ENCODE data around the gene RTBDN.
"Not testable (repeated sequence)": the region's sequence is repeated elsewhere in the genome, so short reads cannot be mapped to it uniquely, and the experiment has no call there.

The RTBDN gene

DNA sequence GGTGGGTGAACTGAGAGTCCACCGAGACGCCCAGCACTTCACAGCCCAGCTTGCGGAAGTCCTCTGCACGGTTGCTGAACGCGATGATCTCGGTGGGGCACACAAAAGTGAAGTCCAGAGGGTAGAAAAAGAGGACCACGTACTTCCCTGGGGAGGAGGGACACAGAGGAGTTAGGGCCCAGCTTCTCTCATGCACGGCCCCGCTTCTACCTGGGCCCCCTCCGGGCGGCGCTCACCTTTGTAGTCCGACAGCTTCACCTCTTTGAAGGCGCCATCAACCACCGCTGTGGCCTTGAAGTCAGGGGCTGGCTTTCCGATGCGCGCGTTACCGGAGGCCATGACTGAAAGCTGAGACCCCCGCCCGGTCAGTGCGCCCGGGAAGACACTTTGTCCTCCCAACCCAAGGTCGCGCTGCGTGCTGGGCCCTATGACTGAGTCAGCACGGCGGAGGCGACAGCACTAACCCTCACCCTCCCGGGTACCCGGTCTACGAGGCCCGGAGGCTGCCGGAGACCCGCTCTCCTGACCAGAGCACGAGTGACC, 33.4 kb downstream of the RTBDN start:
- H3K36me3 ChIP-seq: peaks cover 42% of the 10 kb centered on the region
- peak overlapping the region; percentile 92 for H3K27ac ChIP-seq
- no peaks in the 10 kb centered on the region for H3K9me3 ChIP-seq (ENCODE audit: severe bottlenecking)
- peak overlapping the region; percentile 86 for H3K4me3 ChIP-seq (ENCODE audit: low read depth, low read length)
- no peaks in the 10 kb centered on the region for H3K27me3 ChIP-seq (ENCODE audit: insufficient read depth, low read depth, severe bottlenecking)
- DNase-seq: no peak
- TF ChIP-seq, protein P1, sequence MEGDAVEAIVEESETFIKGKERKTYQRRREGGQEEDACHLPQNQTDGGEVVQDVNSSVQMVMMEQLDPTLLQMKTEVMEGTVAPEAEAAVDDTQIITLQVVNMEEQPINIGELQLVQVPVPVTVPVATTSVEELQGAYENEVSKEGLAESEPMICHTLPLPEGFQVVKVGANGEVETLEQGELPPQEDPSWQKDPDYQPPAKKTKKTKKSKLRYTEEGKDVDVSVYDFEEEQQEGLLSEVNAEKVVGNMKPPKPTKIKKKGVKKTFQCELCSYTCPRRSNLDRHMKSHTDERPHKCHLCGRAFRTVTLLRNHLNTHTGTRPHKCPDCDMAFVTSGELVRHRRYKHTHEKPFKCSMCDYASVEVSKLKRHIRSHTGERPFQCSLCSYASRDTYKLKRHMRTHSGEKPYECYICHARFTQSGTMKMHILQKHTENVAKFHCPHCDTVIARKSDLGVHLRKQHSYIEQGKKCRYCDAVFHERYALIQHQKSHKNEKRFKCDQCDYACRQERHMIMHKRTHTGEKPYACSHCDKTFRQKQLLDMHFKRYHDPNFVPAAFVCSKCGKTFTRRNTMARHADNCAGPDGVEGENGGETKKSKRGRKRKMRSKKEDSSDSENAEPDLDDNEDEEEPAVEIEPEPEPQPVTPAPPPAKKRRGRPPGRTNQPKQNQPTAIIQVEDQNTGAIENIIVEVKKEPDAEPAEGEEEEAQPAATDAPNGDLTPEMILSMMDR (IDR thresholded peaks at IDR 0.05; ENCODE audit: low read depth, low read length): no peak

DNA sequence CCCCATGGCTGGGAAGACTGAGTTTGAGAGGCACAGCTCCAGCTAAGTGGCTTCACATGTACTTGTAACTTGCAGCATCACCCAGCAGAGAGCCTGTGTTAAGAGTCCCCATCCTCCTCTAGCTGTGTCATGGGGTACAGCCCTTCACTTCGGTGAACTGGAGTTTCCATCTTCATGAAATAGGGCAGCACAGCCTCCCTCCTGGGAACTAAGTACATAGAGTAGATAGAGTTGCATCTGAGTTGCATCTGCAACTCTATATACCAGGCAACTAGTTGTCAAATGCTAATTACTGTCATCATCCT, 34.0 kb downstream of the RTBDN start:
- H3K27ac ChIP-seq: no peak overlapping the region

DNA sequence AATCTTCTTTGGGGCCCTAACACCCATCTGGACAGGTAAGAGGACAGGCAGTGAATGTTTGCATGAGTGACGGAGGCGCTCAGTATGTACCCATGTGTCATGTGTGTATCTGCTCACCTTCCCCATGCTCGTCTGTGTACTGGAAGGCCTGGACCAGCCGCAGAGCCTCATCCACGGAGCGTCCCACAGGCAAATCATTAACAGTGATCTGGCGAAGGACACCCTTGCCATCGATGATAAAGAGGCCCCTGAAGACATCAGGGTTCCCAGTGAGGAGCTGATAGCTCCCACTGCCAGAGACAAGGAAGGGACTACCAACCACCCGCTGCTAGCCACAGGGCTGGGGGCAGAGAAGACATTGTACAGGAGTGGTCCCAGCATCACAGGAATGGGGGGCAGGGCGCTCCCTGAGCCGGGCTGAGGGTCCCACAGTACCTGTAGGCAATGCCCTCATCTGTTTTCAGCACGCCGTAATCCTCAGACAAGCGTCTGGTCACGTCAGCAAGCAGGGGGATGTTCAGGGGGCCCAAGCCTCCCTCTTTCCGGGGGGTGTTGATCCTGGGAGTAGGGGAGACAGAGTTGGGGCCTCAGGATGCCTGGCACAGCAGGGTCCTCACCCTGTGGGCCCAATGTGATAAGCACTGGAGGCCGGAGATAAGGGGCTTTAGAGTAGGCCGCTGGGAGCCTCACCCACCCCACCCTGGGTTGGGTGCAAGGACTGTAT, 34.5 kb downstream of the RTBDN start:
- Histone ChIP-seq H3K4me3 (ENCODE audit: low read depth, low read length) (no peak overlapping the region), H3K36me3 (peaks cover 42% of the 10 kb centered on the region), H3K27ac (no peak overlapping the region), H3K9me3 (ENCODE audit: severe bottlenecking) (no peaks in the 10 kb centered on the region), H3K27me3 (ENCODE audit: insufficient read depth, low read depth, severe bottlenecking) (no peaks in the 10 kb centered on the region)
- DNase-seq: no peak
- TF ChIP-seq, protein P1 (IDR thresholded peaks at IDR 0.05; ENCODE audit: low read depth, low read length): no peak

More for the DNA sequence above, 34.0 kb downstream of the RTBDN start:
- Histone ChIP-seq H3K27me3 (ENCODE audit: insufficient read depth, low read depth, severe bottlenecking) (no peaks in the 10 kb centered on the region), H3K4me3 (ENCODE audit: low read depth, low read length) (peak overlapping the region; percentile 86), H3K9me3 (ENCODE audit: severe bottlenecking) (no peaks in the 10 kb centered on the region), H3K36me3 (peaks cover 42% of the 10 kb centered on the region)
- TF ChIP-seq, protein P1 (IDR thresholded peaks at IDR 0.05; ENCODE audit: low read depth, low read length): no peak
- no peak for DNase-seq

DNA sequence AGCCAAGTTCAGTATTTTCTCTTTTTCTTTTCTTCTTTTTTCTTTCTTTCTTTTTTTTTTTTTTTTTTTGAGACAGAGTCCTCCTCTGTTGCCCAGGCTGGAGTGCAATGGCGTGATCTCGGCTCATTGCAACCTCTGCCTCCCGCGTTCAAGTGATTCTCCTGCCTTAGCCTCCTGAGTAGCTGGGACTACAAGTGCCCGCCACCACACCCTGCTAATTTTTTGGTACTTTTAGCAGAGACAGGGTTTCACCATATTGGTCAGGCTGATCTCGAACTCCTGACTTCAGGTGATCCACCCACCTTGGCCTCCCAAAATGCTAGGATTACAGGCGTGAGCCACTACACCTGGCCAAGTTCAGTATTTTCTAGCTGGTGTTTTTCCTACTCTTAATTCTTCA, 36.8 kb downstream of the RTBDN start:
- not testable (repeated sequence) for H3K9me3 ChIP-seq (ENCODE audit: severe bottlenecking); H3K4me3 ChIP-seq (ENCODE audit: low read depth, low read length); H3K27ac ChIP-seq; H3K27me3 ChIP-seq (ENCODE audit: insufficient read depth, low read depth, severe bottlenecking); DNase-seq
- H3K36me3 ChIP-seq: peaks cover 42% of the 10 kb centered on the region

DNA sequence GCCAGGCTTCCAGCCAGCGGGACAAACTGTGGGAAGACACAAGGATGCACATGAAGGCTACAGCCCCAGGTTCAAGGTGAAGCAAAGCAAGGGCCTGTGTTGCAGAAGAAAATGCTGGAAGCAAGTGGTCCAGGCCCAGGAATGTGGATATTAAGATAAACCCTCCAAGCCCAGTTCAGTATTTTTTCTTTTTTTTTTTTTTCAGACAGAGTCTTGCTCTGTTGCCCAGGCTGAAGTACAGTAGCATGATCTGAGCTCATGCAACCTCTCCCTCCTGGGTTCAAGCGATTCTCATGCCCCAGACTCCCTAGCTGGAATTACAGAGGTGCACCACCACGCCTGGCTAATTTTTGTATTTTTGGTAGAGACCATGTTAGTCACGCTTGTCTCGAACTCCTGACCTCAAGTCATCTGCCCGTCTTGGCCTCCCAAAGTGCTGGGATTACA, 37.2 kb downstream of the RTBDN start:
- Histone ChIP-seq H3K36me3 (peaks cover 42% of the 10 kb centered on the region), H3K27ac (no peak overlapping the region), H3K4me3 (ENCODE audit: low read depth, low read length) (no peak overlapping the region), H3K9me3 (ENCODE audit: severe bottlenecking) (no peaks in the 10 kb centered on the region), H3K27me3 (ENCODE audit: insufficient read depth, low read depth, severe bottlenecking) (no peaks in the 10 kb centered on the region)
- no peak for DNase-seq
- TF ChIP-seq, protein P1 (IDR thresholded peaks at IDR 0.05; ENCODE audit: low read depth, low read length): no peak

DNA sequence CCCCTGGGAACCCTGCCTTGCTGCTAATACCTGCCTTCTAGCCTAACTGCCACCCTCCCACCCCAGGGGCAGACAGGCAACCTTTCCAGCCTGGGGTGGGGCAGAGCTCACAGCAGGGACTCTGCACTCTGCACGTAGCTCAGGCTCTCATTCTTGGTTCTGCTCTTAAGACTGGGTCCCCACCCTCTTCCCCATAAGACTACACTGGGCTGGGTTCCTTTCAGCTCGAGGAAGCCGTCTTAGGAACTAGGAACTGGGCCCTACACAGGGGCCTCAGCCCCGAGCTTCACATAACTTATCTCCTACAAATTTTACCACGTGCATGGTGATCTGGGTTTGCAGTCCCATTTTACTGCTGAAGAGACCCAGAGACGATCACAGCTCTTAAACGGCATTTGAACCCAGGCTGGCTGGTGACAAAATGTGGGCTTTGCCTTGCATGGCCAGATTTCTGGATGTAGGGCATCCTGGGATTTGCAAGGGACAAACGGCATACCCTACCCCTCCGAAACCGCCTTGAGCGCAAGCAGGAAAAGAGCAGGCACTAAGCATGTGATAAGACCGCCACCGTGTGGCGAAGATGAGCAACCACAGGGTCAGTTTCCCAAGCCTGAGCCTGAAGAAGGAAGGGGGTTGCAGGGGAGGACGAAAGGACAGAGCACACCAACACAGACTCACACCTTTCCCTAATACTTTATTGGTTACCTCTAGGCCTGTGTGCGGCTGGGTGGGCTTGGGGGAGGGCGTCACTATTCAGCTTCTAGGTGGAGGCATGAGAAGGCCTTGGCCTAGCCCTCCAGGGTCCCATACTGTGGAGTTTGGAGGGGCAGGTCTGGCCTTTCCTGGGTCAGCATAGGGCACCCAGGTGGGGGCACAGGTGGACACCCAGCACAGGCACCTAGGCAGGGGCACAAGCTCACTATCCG, 38.0 kb downstream of the RTBDN start:
- TF ChIP-seq, protein P1 (IDR thresholded peaks at IDR 0.05; ENCODE audit: low read depth, low read length): peak; percentile 95
- peaks cover 41% of the 10 kb centered on the region for H3K36me3 ChIP-seq
- no peak overlapping the region for H3K4me3 ChIP-seq (ENCODE audit: low read depth, low read length)
- H3K9me3 ChIP-seq (ENCODE audit: severe bottlenecking): no peaks in the 10 kb centered on the region
- no peaks in the 10 kb centered on the region for H3K27me3 ChIP-seq (ENCODE audit: insufficient read depth, low read depth, severe bottlenecking)
- DNase-seq: peak; percentile 83
- H3K27ac ChIP-seq: peak overlapping the region; percentile 45
